GM23338 (cell line): ENCODE results near the gene MUS81. TPM values are rescaled to one million over a fixed set of nuclear protein-coding genes. Genes with fewer than 3 reads are reported as not detected.

Experiments used
- ATAC-seq: fragments of 200-7000 bp; cut with Tn5 transposase; 3 replicates; pipeline ENCODE4 v1.9.1; 2020
- DNase-seq: peaks from one replicate; pipeline ENCODE4 v3.0.0-alpha.2; 2015; ENCODE audit warnings: low spot score
- H2AFZ ChIP-seq: fragments of 200-600 bp; sonication (generic); 2 replicates; pipeline ENCODE4 v1.8.0; 2016; ENCODE audit warnings: antibody characterized with exemption, mild to moderate bottlenecking, moderate library complexity
- H3F3A ChIP-seq: fragments of 200-600 bp; sonication (generic); replicated peaks from 2 replicates; pipeline ENCODE4 v1.8.0; 2017; ENCODE audit warnings: antibody characterized with exemption, mixed run types, low read depth
- H3K27ac ChIP-seq: fragments of 200-600 bp; sonication (generic); 2 replicates; pipeline ENCODE4 v1.6.1; 2016; ENCODE audit warnings: low read depth
- H3K27me3 ChIP-seq: fragments of 200-600 bp; sonication (generic); 2 replicates; pipeline ENCODE4 v1.8.0; 2016; ENCODE audit warnings: mild to moderate bottlenecking, mixed run types, moderate library complexity; ENCODE audit not compliant: insufficient read depth
- H3K36me3 ChIP-seq: fragments of 200-600 bp; sonication (generic); 2 replicates; pipeline ENCODE4 v1.8.0; 2016; ENCODE audit warnings: mild to moderate bottlenecking; ENCODE audit not compliant: insufficient read depth
- H3K4me1 ChIP-seq: fragments of 200-600 bp; sonication (generic); 2 replicates; pipeline ENCODE4 v1.8.0; 2016; ENCODE audit warnings: mild to moderate bottlenecking, moderate library complexity; ENCODE audit not compliant: insufficient read depth
- H3K4me2 ChIP-seq: fragments of 200-600 bp; sonication (generic); 2 replicates; pipeline ENCODE4 v1.7.1; 2017; ENCODE audit warnings: mixed run types
- H3K4me3 ChIP-seq: fragments of 200-600 bp; sonication (generic); 2 replicates; pipeline ENCODE4 v1.6.1; 2016; ENCODE audit warnings: mixed run types
- H3K79me2 ChIP-seq: fragments of 200-600 bp; sonication (generic); replicated peaks from 2 replicates; pipeline ENCODE4 v1.8.0; 2017; ENCODE audit warnings: mild to moderate bottlenecking; ENCODE audit not compliant: insufficient read depth
- H3K9me2 ChIP-seq: fragments of 200-600 bp; sonication (generic); 2 replicates; pipeline ENCODE4 v1.8.0; 2017; ENCODE audit not compliant: insufficient read depth
- H4K20me1 ChIP-seq: fragments of 200-600 bp; sonication (generic); replicated peaks from 2 replicates; pipeline ENCODE4 v1.8.0; 2017; ENCODE audit warnings: mild to moderate bottlenecking; ENCODE audit not compliant: insufficient read depth
- H3K27ac Mint-ChIP-seq: 2 replicates; pipeline ENCODE4 v1.8.0; 2020; ENCODE audit warnings: inconsistent platforms, mild to moderate bottlenecking, moderate library complexity, mixed read lengths
- H3K27me3 Mint-ChIP-seq: 3 replicates; pipeline ENCODE4 v1.8.0; 2022; ENCODE audit warnings: low read depth, mild to moderate bottlenecking, moderate library complexity, mixed read lengths, inconsistent platforms; ENCODE audit not compliant: insufficient read depth, poor library complexity
- H3K36me3 Mint-ChIP-seq: 3 replicates; pipeline ENCODE4 v1.8.0; 2021; ENCODE audit warnings: low read depth, mild to moderate bottlenecking, inconsistent platforms, moderate library complexity, mixed read lengths
- H3K4me1 Mint-ChIP-seq: 3 replicates; pipeline ENCODE4 v1.8.0; 2020; ENCODE audit warnings: mild to moderate bottlenecking, inconsistent platforms, mixed read lengths
- H3K4me3 Mint-ChIP-seq: 3 replicates; pipeline ENCODE4 v1.8.0; 2021; ENCODE audit warnings: moderate library complexity, mild to moderate bottlenecking, inconsistent platforms, mixed read lengths
- H3K9me3 Mint-ChIP-seq: 3 replicates; pipeline ENCODE4 v1.8.0; 2020; ENCODE audit warnings: moderate library complexity, mild to moderate bottlenecking, inconsistent platforms, mixed read lengths
- CREB1 ChIP-seq: fragments of 250-450 bp; sonication (Bioruptor Pico); IDR thresholded peaks from 2 replicates; pipeline ENCODE4 v1.5.0; 2020; ENCODE audit warnings: low read depth, mild to moderate bottlenecking, moderate library complexity
- CTCF ChIP-seq, 2 experiments: fragments of 200-600 bp in 1 of 2; sonication (generic) in 1 of 2; conservative IDR thresholded peaks; 2 replicates each; pipeline versions ENCODE4 v1.5.1 to v1.6.1; 2016 to 2017; ENCODE audit warnings: antibody characterized with exemption in 2 of 2, low read depth in 2 of 2, mild to moderate bottlenecking in 2 of 2, moderate library complexity in 1 of 2
- ETS1 ChIP-seq: IDR thresholded peaks from 2 replicates; pipeline ENCODE4 v1.6.1; 2016; ENCODE audit warnings: antibody characterized with exemption
- EZH2 ChIP-seq: fragments of 200-600 bp; sonication (generic); IDR thresholded peaks from one replicate; pipeline ENCODE4 v1.8.0; 2017; ENCODE audit warnings: antibody characterized with exemption, mild to moderate bottlenecking, low read depth; ENCODE audit not compliant: unreplicated experiment
- EZH2phosphoT487 ChIP-seq: fragments of 200-600 bp; sonication (generic); IDR thresholded peaks from one replicate; pipeline ENCODE4 v1.8.1; 2018; ENCODE audit warnings: antibody characterized with exemption; ENCODE audit not compliant: unreplicated experiment
- JUNB ChIP-seq: IDR thresholded peaks from one replicate; pipeline ENCODE4 v1.6.1; 2016; ENCODE audit warnings: antibody characterized with exemption; ENCODE audit not compliant: unreplicated experiment
- POLR2AphosphoS5 ChIP-seq: IDR thresholded peaks from 2 replicates; pipeline ENCODE4 v1.6.1; 2016; ENCODE audit warnings: antibody characterized with exemption, low read depth
- REST ChIP-seq: IDR thresholded peaks from one replicate; pipeline ENCODE4 v1.6.1; 2018; ENCODE audit warnings: antibody characterized with exemption; ENCODE audit not compliant: unreplicated experiment
- STAT1 ChIP-seq: IDR thresholded peaks from one replicate; pipeline ENCODE4 v1.6.1; 2016; ENCODE audit warnings: antibody characterized with exemption; ENCODE audit not compliant: unreplicated experiment
- ZNF114 ChIP-seq: fragments of 250-450 bp; sonication (Bioruptor Pico); IDR thresholded peaks from 2 replicates; pipeline ENCODE4 v1.5.0; 2020; ENCODE audit warnings: mild to moderate bottlenecking, moderate library complexity
- ZNF331 ChIP-seq: fragments of 250-450 bp; sonication (Bioruptor Pico); IDR thresholded peaks from 2 replicates; pipeline ENCODE4 v1.5.0; 2020; ENCODE audit warnings: low read depth, mild to moderate bottlenecking, moderate library complexity
- polyA plus RNA-seq: library from polyadenylated mRNA; unstranded; fragments of >200 nt; fragmentation: Nextera tagmentation; extraction: Ambion mirVana; gene quantifications from 2 replicates; pipeline ENCODE4 v1.2.1, GENCODE V29; 2016
- total RNA-seq: library from RNA; depleted of rRNA; stranded (reverse); fragments of >200 nt; shearing (Covaris generic); gene quantifications from 2 replicates; pipeline ENCODE4 v1.2.3, GENCODE V29; 2014

MUS81 gene
- total and polyA plus RNA-seq, 2 experiments from 2014 or later = 38.5 to 48.6 TPM

GRCh38 chr11:65894034-65894591 lies 33.9 kb downstream of the MUS81 start:
- Histone ChIP-seq H3K4me3 (no peak overlapping the region), H3F3A (peaks cover 25% of the 10 kb centered on the region), H3K9me2 (no peaks in the 10 kb centered on the region), H4K20me1 (peaks cover 7% of the 10 kb centered on the region), H3K4me2 (no peak overlapping the region), H3K79me2 (peaks cover 4% of the 10 kb centered on the region), H3K36me3 (no peaks in the 10 kb centered on the region), H3K27me3 (peaks cover 36% of the 10 kb centered on the region), H3K4me1 (peaks cover 30% of the 10 kb centered on the region), H3K27ac (no peak overlapping the region), H2AFZ (no peak overlapping the region)
- DNase-seq (no peak), ATAC-seq (no peak)
- Mint-ChIP-seq H3K4me3 (peak overlapping the region; percentile 38; the same call in 1 of the 3 replicates), H3K36me3 (peaks cover 9% of the 10 kb centered on the region), H3K27me3 (peaks cover 47% of the 10 kb centered on the region), H3K4me1 (peaks cover 34% of the 10 kb centered on the region), H3K27ac (no peak overlapping the region), H3K9me3 (peaks cover 2% of the 10 kb centered on the region; the same call in 1 of the 3 replicates)
- TF ChIP-seq CTCF (conservative IDR thresholded peaks at IDR 0.05; ENCODE audit: low read depth in 2 of 2) (0 out of 4 replicates have a peak, but pooled peaks of 1 of the 2 experiments have one; percentile 3), STAT1 (no peak)

GRCh38 chr11:65895482-65895981 lies 35.3 kb downstream of the MUS81 start:
- peaks cover 4% of the 10 kb centered on the region for H3K79me2 ChIP-seq
- DNase-seq (no peak), ATAC-seq (no peak)
- TF ChIP-seq ZNF331 (CRISPR knock-in tag) (no peak), POLR2AphosphoS5 (no peak), REST (no peak), CREB1 (CRISPR knock-in tag) (no peak), JUNB (no peak), ETS1 (no peak), CTCF (conservative IDR thresholded peaks at IDR 0.05; ENCODE audit: low read depth in 2 of 2) (no peak), EZH2phosphoT487 (no peak), EZH2 (no peak), STAT1 (no peak), ZNF114 (CRISPR knock-in tag) (no peak)
- H3K4me1 Mint-ChIP-seq = peaks cover 22% of the 10 kb centered on the region
- peaks cover 2% of the 10 kb centered on the region; the same call in 1 of the 3 replicates for H3K9me3 Mint-ChIP-seq
- H2AFZ ChIP-seq = no peak overlapping the region
- no peaks in the 10 kb centered on the region for H3K9me2 ChIP-seq
- no peak overlapping the region for H3K4me2 ChIP-seq
- peaks cover 7% of the 10 kb centered on the region for H4K20me1 ChIP-seq
- no peak overlapping the region for H3K4me3 ChIP-seq
- H3K27me3 Mint-ChIP-seq = peaks cover 40% of the 10 kb centered on the region
- H3K27ac ChIP-seq = no peak overlapping the region
- no peak overlapping the region for H3K27ac Mint-ChIP-seq
- peaks cover 19% of the 10 kb centered on the region for H3K4me1 ChIP-seq
- peaks cover 34% of the 10 kb centered on the region for H3K27me3 ChIP-seq
- H3F3A ChIP-seq = peaks cover 15% of the 10 kb centered on the region
- no peaks in the 10 kb centered on the region for H3K36me3 ChIP-seq
- peaks cover 9% of the 10 kb centered on the region for H3K36me3 Mint-ChIP-seq
- no peak overlapping the region; the same call in 2 of the 3 replicates for H3K4me3 Mint-ChIP-seq
